HG03175 (cell line): ENCODE measurements around the gene SLC7A11.

ENCODE experiments used
- ATAC-seq: cut with Tn5 transposase; IDR thresholded peaks from one replicate; pipeline ENCODE4 v1.9.1; 2021; ENCODE audit warnings: mild to moderate bottlenecking, moderate library complexity; ENCODE audit not compliant: unreplicated experiment

SLC7A11 gene

GRCh38 chr4:138174981-138175794 lies 67.0 kb downstream of the SLC7A11 start:
- no peak for ATAC-seq

- ATAC-seq: no peak
Observed at GRCh38 chr4:138164208-138164607, 77.9 kb downstream of the SLC7A11 start.

GRCh38 chr4:138163171-138163570 lies 79.0 kb downstream of the SLC7A11 start:
- no peak for ATAC-seq

DNA sequence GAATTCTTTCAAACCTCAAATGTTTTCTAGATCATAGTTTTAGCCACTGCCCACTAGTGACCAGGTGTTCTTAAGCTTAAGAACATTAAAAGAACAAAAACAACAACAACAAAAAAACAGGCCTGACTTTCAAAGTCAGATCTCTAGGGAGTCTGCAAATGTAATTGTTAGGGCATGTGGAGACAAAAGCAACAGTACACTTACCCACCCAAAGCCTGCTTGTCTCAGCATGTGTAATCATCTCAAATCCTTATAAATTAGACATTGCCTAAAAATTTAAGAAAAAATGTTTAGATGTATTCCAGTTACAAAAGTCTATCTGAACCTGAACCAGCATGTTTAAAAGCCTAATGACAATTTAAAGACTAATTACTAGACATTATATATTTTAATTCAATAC lies 79.9 kb downstream of the SLC7A11 start:
- ATAC-seq: no peak

DNA sequence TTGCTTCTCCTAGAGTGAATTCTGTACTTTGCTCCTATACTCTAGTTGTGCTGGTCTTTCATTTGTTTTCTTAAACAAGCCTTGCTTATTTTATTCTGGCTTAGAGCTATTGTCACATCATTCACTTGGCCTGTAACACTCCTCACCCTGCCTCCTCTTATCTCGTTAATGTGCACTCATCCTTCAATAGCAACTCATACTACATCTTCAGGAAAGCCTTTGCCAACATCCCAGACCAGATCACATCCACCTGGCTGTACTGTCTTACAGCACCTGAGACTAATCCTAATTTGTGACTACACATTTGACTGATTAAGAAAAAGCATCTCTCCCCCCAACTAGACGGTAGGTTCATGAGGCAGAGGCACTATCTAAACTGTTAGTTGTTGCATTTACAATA lies 80.8 kb downstream of the SLC7A11 start:
- no peak for ATAC-seq

DNA sequence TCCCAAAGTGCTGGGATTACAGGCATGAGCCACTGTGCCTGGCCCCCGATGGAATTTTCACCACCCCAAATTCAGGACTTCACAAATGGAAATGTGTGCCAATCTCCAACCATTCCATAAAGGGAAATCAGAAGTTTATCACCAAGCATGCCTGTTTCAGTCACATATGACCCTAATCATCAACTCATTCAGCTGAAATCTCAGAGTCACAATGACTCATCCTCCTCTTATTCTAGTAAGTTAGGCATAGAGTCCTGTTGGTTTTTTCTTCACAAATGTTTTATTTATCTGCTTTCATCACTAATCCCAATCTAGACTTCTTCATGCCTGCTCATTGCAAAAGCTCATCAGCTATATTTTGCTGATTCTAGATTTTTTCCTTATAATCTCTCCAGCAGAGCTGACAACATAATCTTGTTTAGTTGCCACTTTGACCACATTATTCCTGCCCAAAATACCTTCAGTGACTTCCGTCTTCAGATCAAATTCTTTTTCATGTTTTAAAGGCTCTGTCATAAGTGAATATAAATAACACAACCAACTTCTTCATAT lies 83.3 kb downstream of the SLC7A11 start:
- peak; percentile 47 for ATAC-seq

DNA sequence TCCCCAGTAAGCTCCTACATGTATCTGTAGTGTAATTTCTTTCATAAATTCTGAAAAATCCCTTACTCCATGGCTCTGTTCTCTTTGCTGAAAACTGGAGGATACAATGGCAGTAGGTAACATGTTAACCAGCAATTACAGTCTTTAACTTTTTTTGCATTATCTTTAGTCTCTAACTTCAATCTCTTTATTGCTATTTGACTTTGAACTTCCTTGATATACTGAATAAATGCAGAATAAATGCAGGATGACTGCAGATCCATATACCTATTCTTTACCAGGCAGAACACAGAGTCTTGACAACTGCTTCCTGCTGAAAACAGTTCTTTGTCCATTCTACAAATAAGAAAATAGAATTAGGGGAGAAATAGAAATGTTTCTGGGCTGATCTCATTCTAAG lies 101.3 kb downstream of the SLC7A11 start:
- ATAC-seq: no peak

- no peak for ATAC-seq
Observed at GRCh38 chr4:138138774-138139173, 103.4 kb downstream of the SLC7A11 start.

GRCh38 chr4:138135610-138136009 lies 106.5 kb downstream of the SLC7A11 start:
- ATAC-seq: no peak

DNA sequence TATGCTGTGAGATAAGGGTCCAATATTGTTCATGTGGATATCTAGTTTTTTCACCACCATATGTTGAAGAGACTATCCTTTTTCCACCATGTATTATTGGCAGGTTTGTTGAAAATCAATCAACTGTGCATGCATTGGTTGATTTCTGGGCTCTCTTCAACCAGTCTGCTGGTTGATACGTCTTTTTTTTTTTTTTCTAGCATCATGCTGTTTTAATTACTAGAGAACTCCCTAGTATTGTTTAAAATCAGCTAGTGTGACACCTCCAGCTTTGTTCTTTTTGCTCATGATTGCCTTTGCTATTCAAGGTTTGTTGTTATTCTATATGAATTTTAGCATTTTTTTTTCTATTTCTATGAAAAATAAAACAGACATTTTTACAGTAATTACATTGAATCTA lies 123.9 kb downstream of the SLC7A11 start:
- no peak for ATAC-seq

DNA sequence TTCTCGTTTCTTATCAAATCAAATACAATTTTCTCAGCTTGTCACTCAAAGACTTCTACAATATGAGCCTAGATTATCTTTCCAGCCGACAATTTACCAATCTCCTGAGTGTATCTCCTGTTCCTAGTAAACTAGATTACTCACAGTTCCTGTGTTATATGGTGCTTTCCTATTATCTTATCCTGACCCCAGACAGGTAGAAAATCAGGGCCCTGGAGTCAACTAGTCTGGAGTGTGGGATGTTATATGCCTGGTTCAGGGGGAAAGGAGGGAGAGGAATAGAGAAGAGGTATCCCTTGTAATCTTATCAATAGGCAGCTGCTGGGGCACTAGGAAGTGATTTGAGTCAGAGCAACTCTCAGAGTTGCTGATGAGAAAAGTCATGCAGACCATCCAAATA lies 127.1 kb downstream of the SLC7A11 start:
- no peak for ATAC-seq

GRCh38 chr4:138114434-138114833 lies 127.7 kb downstream of the SLC7A11 start:
- peak; percentile 100 for ATAC-seq
